ENCODE measurements around the gene ISOC2. TPM values are rescaled to one million over a fixed set of nuclear protein-coding genes. Genes with fewer than 3 reads are reported as not detected.

The ISOC2 gene
- total and polyA plus RNA-seq, 12 donors = 18.1 to 181 (median 77.8) TPM

DNA sequence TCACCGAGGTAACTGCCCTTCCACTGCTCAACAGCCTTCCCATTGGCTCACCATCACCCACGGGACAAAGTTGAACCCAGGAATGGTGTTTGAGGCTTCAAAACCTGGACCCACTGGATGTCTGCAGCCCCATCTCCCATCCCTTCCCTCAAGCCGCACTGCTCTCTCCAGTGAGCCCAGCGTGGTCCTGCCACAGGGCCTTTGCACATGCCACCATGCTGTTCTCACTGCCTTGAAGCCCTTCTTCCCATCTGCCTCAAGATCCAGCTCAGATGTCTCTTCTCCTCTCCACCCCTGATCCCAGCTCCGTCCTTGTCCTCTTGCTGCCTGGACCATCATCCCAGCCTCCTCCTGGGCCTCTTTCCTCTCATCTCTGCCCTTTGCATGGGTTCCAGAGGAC lies 22.4 kb downstream of the ISOC2 start:
- no peak overlapping the region for H3K27ac ChIP-seq
- TF ChIP-seq, protein P1, sequence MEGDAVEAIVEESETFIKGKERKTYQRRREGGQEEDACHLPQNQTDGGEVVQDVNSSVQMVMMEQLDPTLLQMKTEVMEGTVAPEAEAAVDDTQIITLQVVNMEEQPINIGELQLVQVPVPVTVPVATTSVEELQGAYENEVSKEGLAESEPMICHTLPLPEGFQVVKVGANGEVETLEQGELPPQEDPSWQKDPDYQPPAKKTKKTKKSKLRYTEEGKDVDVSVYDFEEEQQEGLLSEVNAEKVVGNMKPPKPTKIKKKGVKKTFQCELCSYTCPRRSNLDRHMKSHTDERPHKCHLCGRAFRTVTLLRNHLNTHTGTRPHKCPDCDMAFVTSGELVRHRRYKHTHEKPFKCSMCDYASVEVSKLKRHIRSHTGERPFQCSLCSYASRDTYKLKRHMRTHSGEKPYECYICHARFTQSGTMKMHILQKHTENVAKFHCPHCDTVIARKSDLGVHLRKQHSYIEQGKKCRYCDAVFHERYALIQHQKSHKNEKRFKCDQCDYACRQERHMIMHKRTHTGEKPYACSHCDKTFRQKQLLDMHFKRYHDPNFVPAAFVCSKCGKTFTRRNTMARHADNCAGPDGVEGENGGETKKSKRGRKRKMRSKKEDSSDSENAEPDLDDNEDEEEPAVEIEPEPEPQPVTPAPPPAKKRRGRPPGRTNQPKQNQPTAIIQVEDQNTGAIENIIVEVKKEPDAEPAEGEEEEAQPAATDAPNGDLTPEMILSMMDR (IDR thresholded peaks at IDR 0.05) = no peak
- TF ChIP-seq POLR2A (IDR thresholded peaks at IDR 0.05) = no peak
- intact Hi-C loops (cut with DNase I) = no loop called here

DNA sequence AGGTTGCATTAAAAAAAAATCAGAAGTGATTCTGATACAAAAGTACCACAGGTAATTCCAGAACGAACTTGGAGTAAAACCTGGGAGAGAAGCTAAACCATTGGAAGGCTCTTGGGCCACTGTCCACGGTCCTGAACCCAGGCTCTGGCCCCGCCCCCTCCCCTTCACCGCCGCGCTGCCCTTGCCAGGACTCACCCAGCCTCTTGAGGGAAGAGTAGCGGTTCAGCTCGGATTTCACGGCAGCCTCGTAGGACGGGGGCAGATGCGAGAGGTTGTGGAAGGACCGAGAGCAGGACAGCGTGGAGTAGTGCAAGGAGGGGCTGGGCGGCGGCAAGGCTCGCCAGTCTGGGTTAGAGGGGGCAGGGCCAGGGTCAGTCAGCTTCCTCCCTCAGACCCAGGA lies 24.0 kb downstream of the ISOC2 start:
- Histone ChIP-seq H3K36me3 (replicated peaks in 1 of 2) (no peaks in the 10 kb centered on the region), H3K27me3 (peaks cover 47% of the 10 kb centered on the region), H3K4me1 (replicated peaks in 1 of 2) (no peaks in the 10 kb centered on the region), H3K4me3 (no peak overlapping the region), H3K9me3 (replicated peaks in 1 of 3) (no peaks in the 10 kb centered on the region), H3K27ac (no peak overlapping the region)
- TF ChIP-seq POLR2A (IDR thresholded peaks at IDR 0.05) = no peak
- TF ChIP-seq, protein P1 (IDR thresholded peaks at IDR 0.05) = no peak
- peak; percentile 62 to 80 (median 67) for DNase-seq
- 0 to 8% (median 5%) methylated on average over 8 to 17 of the region's 17 CpGs for WGBS, 4 donors
- intact Hi-C loops (cut with DNase I) = no loop called here

More for the DNA sequence above, 22.4 kb downstream of the ISOC2 start:
- no peaks in the 10 kb centered on the region for H3K9me3 ChIP-seq (replicated peaks in 1 of 3)
- no peak for DNase-seq
- no peaks in the 10 kb centered on the region for H3K4me1 ChIP-seq (replicated peaks in 1 of 2)
- 69 to 78% (median 73%) methylated on average over 3 to 5 of the region's 5 CpGs for WGBS, 4 donors
- H3K27me3 ChIP-seq = peaks cover 42% of the 10 kb centered on the region
- H3K36me3 ChIP-seq (replicated peaks in 1 of 2) = no peaks in the 10 kb centered on the region
- no peak overlapping the region for H3K4me3 ChIP-seq

DNA sequence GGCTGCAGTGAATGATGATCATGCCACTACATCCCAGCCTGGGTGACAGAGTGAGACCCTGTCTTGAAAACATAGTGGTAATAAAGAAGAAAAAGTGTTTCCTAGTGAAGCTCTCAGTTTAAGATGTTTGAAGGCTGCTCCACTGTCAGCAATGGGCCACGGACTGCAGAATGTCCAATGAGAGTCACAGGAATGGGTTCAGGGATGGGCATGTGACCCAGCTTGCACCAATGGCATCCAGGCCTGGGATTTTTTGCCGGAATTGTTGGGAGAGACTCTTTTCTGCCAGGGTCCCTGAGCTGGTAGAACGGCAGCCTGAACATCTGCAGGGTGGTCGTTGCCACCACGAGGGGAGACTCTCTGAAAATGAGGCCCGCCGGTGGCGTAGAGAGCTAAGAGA lies 24.6 kb downstream of the ISOC2 start:
- WGBS, 4 donors = 29 to 47% (median 38%) methylated on average over 7 to 8 of the region's 8 CpGs
- DNase-seq = no peak
- Histone ChIP-seq H3K4me1 (replicated peaks in 1 of 2) (no peaks in the 10 kb centered on the region), H3K4me3 (no peak overlapping the region), H3K27me3 (peaks cover 46% of the 10 kb centered on the region), H3K27ac (no peak overlapping the region), H3K36me3 (replicated peaks in 1 of 2) (no peaks in the 10 kb centered on the region), H3K9me3 (replicated peaks in 1 of 3) (no peaks in the 10 kb centered on the region)
- TF ChIP-seq POLR2A (IDR thresholded peaks at IDR 0.05) = no peak
- TF ChIP-seq, protein P1 (IDR thresholded peaks at IDR 0.05) = no peak
- intact Hi-C loops (cut with DNase I) = no loop called here

DNA sequence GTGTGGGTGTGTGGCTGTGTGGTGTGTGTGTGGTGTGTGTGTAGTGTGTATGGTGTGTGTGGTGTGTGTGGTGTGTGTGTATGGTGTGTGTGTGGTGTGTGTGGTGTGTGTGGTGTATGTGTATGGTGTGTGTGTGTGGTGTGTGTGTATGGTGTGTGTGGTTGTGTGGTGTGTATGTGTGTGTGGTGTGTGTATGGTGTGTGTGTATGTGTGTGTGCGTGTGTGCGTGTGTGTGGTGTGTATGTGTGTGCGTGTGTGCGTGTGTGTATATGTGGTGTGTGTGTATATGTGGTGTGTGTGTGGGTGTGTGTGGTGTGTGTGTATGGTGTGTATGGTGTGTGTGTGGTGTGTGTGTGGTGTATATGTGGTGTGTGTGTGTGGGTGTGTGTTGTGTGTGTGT lies 26.4 kb downstream of the ISOC2 start:
- H3K9me3 ChIP-seq (replicated peaks in 1 of 3) = no peaks in the 10 kb centered on the region
- no peak overlapping the region for H3K27ac ChIP-seq
- H3K4me3 ChIP-seq = no peak overlapping the region
- DNase-seq = no peak
- no peaks in the 10 kb centered on the region for H3K4me1 ChIP-seq (replicated peaks in 1 of 2)
- H3K27me3 ChIP-seq = peaks cover 38% of the 10 kb centered on the region
- no peaks in the 10 kb centered on the region for H3K36me3 ChIP-seq (replicated peaks in 1 of 2)
- 85 to 95% (median 89%) methylated on average over 4 of the region's 4 CpGs for WGBS, 4 donors
- no peak for TF ChIP-seq POLR2A (IDR thresholded peaks at IDR 0.05)
- TF ChIP-seq, protein P1 (IDR thresholded peaks at IDR 0.05) = no peak
- intact Hi-C loops (cut with DNase I) = no loop called here

All from adrenal gland (tissue), 12 donors.